Testis (tissue), 3 donors: ENCODE data around the gene AMIGO1. TPM values are rescaled to one million over a fixed set of nuclear protein-coding genes. Genes with fewer than 3 reads are reported as not detected.

Source experiments
- DNase-seq: peaks from one replicate; pipeline ENCODE4 v3.0.0-alpha.2; 2019
- H3K27ac ChIP-seq, 2 donors: fragments of 200-600 bp; sonication (generic); one replicate each; pipeline ENCODE4 v1.5.1; 2019
- H3K27me3 ChIP-seq: fragments of 200-600 bp; sonication (generic); one replicate; pipeline ENCODE4 v1.5.1; 2019
- H3K36me3 ChIP-seq: fragments of 200-600 bp; sonication (generic); one replicate; pipeline ENCODE4 v1.5.1; 2017; ENCODE audit warnings: low read depth; ENCODE audit errors: missing control alignments
- H3K4me1 ChIP-seq: fragments of 200-600 bp; sonication (generic); one replicate; pipeline ENCODE4 v1.5.1; 2019
- H3K4me3 ChIP-seq, 2 donors: fragments of 200-600 bp; sonication (generic); one replicate each; pipeline ENCODE4 v1.5.1; 2017 to 2019
- H3K9me3 ChIP-seq: fragments of 200-600 bp; sonication (generic); one replicate; pipeline ENCODE4 v1.5.1; 2017
- CTCF ChIP-seq, 3 experiments: fragments of 450-650 bp in 2 of 3; fragments of 200-600 bp in 1 of 3; sonication (generic) in 1 of 3; IDR thresholded peaks; one replicate each; pipeline ENCODE4 v1.5.1; 2016 to 2019; ENCODE audit warnings: antibody characterized with exemption in 3 of 3, mild to moderate bottlenecking in 2 of 3, moderate library complexity in 1 of 3
- POLR2A ChIP-seq: fragments of 450-650 bp; IDR thresholded peaks from one replicate; pipeline ENCODE4 v1.6.1; 2017; ENCODE audit warnings: antibody characterized with exemption, mild to moderate bottlenecking, moderate library complexity
- WGBS, 2 donors: methylation state at CpG; one replicate each; pipeline ENCODE4 v1.1.5; 2018; 5-methylcytosine and 5-hydroxymethylcytosine counted together
- intact Hi-C: fragments of 100-400 bp; cut with DNase I; formaldehyde crosslinking; loops from one replicate; pipeline ENCODE4 v1.15.1; 2023; ENCODE audit warnings: low total_unique reads
- polyA plus RNA-seq: library from polyadenylated mRNA; stranded (reverse); fragments of 350-450 nt; fragmentation: Illumina TruSeq; extraction: RNeasy Lipid Tissue Mini Kit (QIAGEN cat#74804); gene quantifications from one replicate; pipeline ENCODE4 v1.2.3, GENCODE V29; 2014; ENCODE audit warnings: low read depth, low replicate concordance; ENCODE audit not compliant: insufficient read depth
- total RNA-seq, 2 donors: library from RNA; depleted of rRNA; stranded (reverse); fragments of >200 nt; gene quantifications; one replicate each; pipeline ENCODE4 v1.2.3, GENCODE V29; 2016

The AMIGO1 gene
- total and polyA plus RNA-seq, 3 donors from 2014 or later: 5.1 to 6.7 (median 6.0) TPM

GRCh38 chr1:109542657-109543056 lies 33.1 kb upstream of the AMIGO1 start:
- 92% methylated on average over 9 to 10 of the region's 10 CpGs for WGBS, 2 donors
- intact Hi-C loops: loop anchor here (10.0 kb wide), 1 partner anchor 442 kb away; the partner anchor contains the start of gene AHCYL1

GRCh38 chr1:109541102-109541501 lies 31.6 kb upstream of the AMIGO1 start:
- DNase-seq: no peak
- intact Hi-C loops: loop anchor here (10.0 kb wide), 1 partner anchor 444 kb away; the partner anchor contains the start of gene AHCYL1

More at GRCh38 chr1:109542657-109543056, 33.1 kb upstream of the AMIGO1 start:
- no peaks in the 10 kb centered on the region for H3K27me3 ChIP-seq
- H3K4me1 ChIP-seq: peaks cover 20% of the 10 kb centered on the region
- H3K36me3 ChIP-seq: no peaks in the 10 kb centered on the region
- peak; percentile 11 for DNase-seq
- TF ChIP-seq CTCF (IDR thresholded peaks at IDR 0.05) (no peak), POLR2A (no peak)
- H3K9me3 ChIP-seq: no peaks in the 10 kb centered on the region
- H3K27ac ChIP-seq: no peak overlapping the region
- H3K4me3 ChIP-seq: no peak overlapping the region

GRCh38 chr1:109539676-109540075 lies 30.1 kb upstream of the AMIGO1 start, which contains the start of gene GPR61:
TSS of gene GPR61 (plus strand) at chr1:109539872. CDS start at chr1:109543023, 3,151 bp downstream.
- Histone ChIP-seq H3K4me1 (peaks cover 19% of the 10 kb centered on the region), H3K36me3 (no peaks in the 10 kb centered on the region), H3K27me3 (no peaks in the 10 kb centered on the region), H3K27ac (no peak within 1 kb of the TSS), H3K9me3 (no peaks in the 10 kb centered on the region), H3K4me3 (no peak within 1 kb of the TSS)
- WGBS, 2 donors: 59% methylated on average over 5 to 7 of the region's 7 CpGs
- peak; percentile 73 for DNase-seq
- TF ChIP-seq POLR2A (no peak), CTCF (IDR thresholded peaks at IDR 0.05) (no peak)
- intact Hi-C loops: loop anchor here (10.0 kb wide), 1 partner anchor 445 kb away; the partner anchor contains the start of gene AHCYL1

More at GRCh38 chr1:109541102-109541501, 31.6 kb upstream of the AMIGO1 start:
- Histone ChIP-seq H3K27ac (no peak overlapping the region), H3K27me3 (no peaks in the 10 kb centered on the region), H3K4me1 (peaks cover 15% of the 10 kb centered on the region), H3K9me3 (no peaks in the 10 kb centered on the region), H3K4me3 (no peak overlapping the region), H3K36me3 (no peaks in the 10 kb centered on the region)
- TF ChIP-seq POLR2A (no peak), CTCF (IDR thresholded peaks at IDR 0.05) (no peak)
- WGBS, 2 donors: 82 to 91% methylated on average over 3 of the region's 3 CpGs

GRCh38 chr1:109538827-109539555 lies 29.5 kb upstream of the AMIGO1 start:
- intact Hi-C loops: no loop called here
- TF ChIP-seq CTCF (IDR thresholded peaks at IDR 0.05): no peak
- WGBS, 2 donors: 87 to 91% methylated on average over 8 to 9 of the region's 9 CpGs

More at GRCh38 chr1:109538827-109539555, 29.5 kb upstream of the AMIGO1 start:
- Histone ChIP-seq H3K36me3 (no peaks in the 10 kb centered on the region), H3K4me1 (peaks cover 19% of the 10 kb centered on the region), H3K4me3 (no peak overlapping the region), H3K27ac (no peak overlapping the region), H3K27me3 (no peaks in the 10 kb centered on the region), H3K9me3 (no peaks in the 10 kb centered on the region)
- DNase-seq: no peak
